Measurements from ENCODE around the gene ZNF611.
"Not testable (repeated sequence)": the region's sequence is repeated elsewhere in the genome, so short reads cannot be mapped to it uniquely, and the experiment has no call there.

The ZNF611 gene

DNA sequence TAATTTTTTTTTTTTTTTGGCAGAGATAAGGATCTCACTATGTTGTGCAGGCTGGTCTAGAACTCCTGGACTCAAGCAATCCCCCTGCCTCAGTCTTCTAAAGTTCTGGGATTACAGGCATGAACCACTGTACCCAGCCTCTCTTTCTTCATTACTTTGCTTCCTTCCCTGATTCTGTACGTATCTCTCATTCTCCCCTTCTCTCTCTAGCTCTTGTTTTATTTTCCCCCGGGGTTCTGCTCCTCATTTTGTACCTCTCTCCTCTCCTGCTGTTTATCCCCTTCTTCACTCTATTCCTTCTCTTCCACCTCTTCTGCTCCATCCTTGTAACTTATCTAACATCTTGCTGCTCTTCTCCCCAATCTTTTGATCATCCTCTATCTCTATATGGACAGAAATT lies 46.5 kb downstream of the ZNF611 start:
- no peak for DNase-seq (ENCODE audit: extremely low read depth, low read depth)
- no peak for TF ChIP-seq CTCF (IDR thresholded peaks at IDR 0.05; ENCODE audit: low read depth, low read length, missing control alignments)
- no peak overlapping the region for H3K4me3 ChIP-seq (replicated peaks; ENCODE audit: low read depth, low read length)

GRCh38 chr19:52687684-52688083 lies 47.2 kb downstream of the ZNF611 start:
- DNase-seq (ENCODE audit: extremely low read depth, low read depth), result no peak
- TF ChIP-seq CTCF (IDR thresholded peaks at IDR 0.05; ENCODE audit: low read depth, low read length, missing control alignments), result no peak
- H3K4me3 ChIP-seq (replicated peaks; ENCODE audit: low read depth, low read length), result no peak overlapping the region

DNA sequence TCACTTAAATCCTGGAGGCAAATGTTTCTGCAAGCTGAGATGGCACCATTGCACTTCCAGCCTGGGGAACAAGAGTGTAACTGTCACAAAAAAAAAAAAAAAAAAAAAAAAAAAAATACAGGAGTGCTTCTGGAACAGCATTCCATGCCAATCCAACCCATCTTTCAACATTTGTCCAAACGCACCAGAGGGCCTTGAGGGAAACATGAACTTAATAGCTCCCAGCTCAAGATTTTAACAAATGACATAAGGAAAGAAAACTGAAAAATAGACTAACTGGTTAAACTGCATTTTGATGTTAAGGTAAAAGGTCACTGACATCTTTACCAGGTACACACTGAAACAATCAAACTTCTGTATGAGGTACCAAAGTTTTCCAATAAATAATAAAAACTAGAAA lies 49.0 kb downstream of the ZNF611 start:
- no peak for DNase-seq (ENCODE audit: extremely low read depth, low read depth)
- H3K4me3 ChIP-seq (replicated peaks; ENCODE audit: low read depth, low read length), result no peak overlapping the region
- no peak for TF ChIP-seq CTCF (IDR thresholded peaks at IDR 0.05; ENCODE audit: low read depth, low read length, missing control alignments)

GRCh38 chr19:52681216-52681615 lies 53.6 kb downstream of the ZNF611 start:
- not testable (repeated sequence) for DNase-seq (ENCODE audit: extremely low read depth, low read depth); H3K4me3 ChIP-seq (replicated peaks; ENCODE audit: low read depth, low read length)

GRCh38 chr19:52679598-52679997 lies 55.2 kb downstream of the ZNF611 start:
- DNase-seq (ENCODE audit: extremely low read depth, low read depth), result no peak
- no peak overlapping the region for H3K4me3 ChIP-seq (replicated peaks; ENCODE audit: low read depth, low read length)
- no peak for TF ChIP-seq CTCF (IDR thresholded peaks at IDR 0.05; ENCODE audit: low read depth, low read length, missing control alignments)

- not testable (repeated sequence) for DNase-seq (ENCODE audit: extremely low read depth, low read depth); H3K4me3 ChIP-seq (replicated peaks; ENCODE audit: low read depth, low read length)
Observed at GRCh38 chr19:52675239-52675638, 59.6 kb downstream of the ZNF611 start.

- H3K4me3 ChIP-seq (replicated peaks; ENCODE audit: low read depth, low read length), result no peak overlapping the region
- no peak for DNase-seq (ENCODE audit: extremely low read depth, low read depth)
- no peak for TF ChIP-seq CTCF (IDR thresholded peaks at IDR 0.05; ENCODE audit: low read depth, low read length, missing control alignments)
Observed at GRCh38 chr19:52673014-52673413, 61.8 kb downstream of the ZNF611 start.

- DNase-seq (ENCODE audit: extremely low read depth, low read depth), result no peak
Observed at GRCh38 chr19:52670046-52670445, 64.8 kb downstream of the ZNF611 start.

More at GRCh38 chr19:52670046-52670445, 64.8 kb downstream of the ZNF611 start:
- H3K4me3 ChIP-seq (replicated peaks; ENCODE audit: low read depth, low read length), result no peak overlapping the region
- no peak for TF ChIP-seq CTCF (IDR thresholded peaks at IDR 0.05; ENCODE audit: low read depth, low read length, missing control alignments)

All from HFF-Myc (cell line).